ENCODE measurements around the gene SERPINA3.

The SERPINA3 gene

GRCh38 chr14:94650806-94651805 lies 38.9 kb downstream of the SERPINA3 start:
- DNase-seq: no peak

- DNase-seq: no peak
These were observed 41.1 kb downstream of the SERPINA3 start for GRCh38 chr14:94653321-94653720.

GRCh38 chr14:94654071-94654861 lies 42.1 kb downstream of the SERPINA3 start:
- no peak for DNase-seq

- DNase-seq: no peak
These were observed 43.0 kb downstream of the SERPINA3 start for GRCh38 chr14:94655169-94655710.

GRCh38 chr14:94656043-94656442 lies 43.9 kb downstream of the SERPINA3 start:
- DNase-seq: no peak

- DNase-seq: no peak
These were observed 47.1 kb downstream of the SERPINA3 start for GRCh38 chr14:94659256-94659655.

- no peak for DNase-seq
These were observed 47.7 kb downstream of the SERPINA3 start for GRCh38 chr14:94659901-94660300.

- DNase-seq: no peak
These were observed 48.2 kb downstream of the SERPINA3 start for GRCh38 chr14:94660306-94660946.

- no peak for DNase-seq
These were observed 51.3 kb downstream of the SERPINA3 start for GRCh38 chr14:94663538-94663937.

GRCh38 chr14:94663965-94664704 lies 51.9 kb downstream of the SERPINA3 start:
- DNase-seq: no peak

- no peak for DNase-seq
These were observed 52.9 kb downstream of the SERPINA3 start for GRCh38 chr14:94665121-94665520.

GRCh38 chr14:94665544-94665943 lies 53.4 kb downstream of the SERPINA3 start:
- no peak for DNase-seq

GRCh38 chr14:94670692-94671285 lies 58.6 kb downstream of the SERPINA3 start:
- no peak for DNase-seq

- no peak for DNase-seq
These were observed 59.8 kb downstream of the SERPINA3 start for GRCh38 chr14:94671870-94672444.

GRCh38 chr14:94673071-94673470 lies 60.9 kb downstream of the SERPINA3 start:
- DNase-seq: no peak
